SK-N-SH treated with all-trans-retinoic acid at 6 μM for 48 hours (cell line): ENCODE results near the gene ELFN1.

Source experiments
- ATAC-seq: fragments of 200-7000 bp; cut with Tn5 transposase; 3 replicates; pipeline ENCODE4 v1.9.1; 2020; ENCODE audit warnings: mild to moderate bottlenecking, moderate library complexity
- ARNTL ChIP-seq: fragments of 450-650 bp; formaldehyde crosslinking; IDR thresholded peaks from 2 replicates; pipeline ENCODE4 v1.5.0; 2020; ENCODE audit warnings: low read depth, mild to moderate bottlenecking, moderate library complexity, borderline replicate concordance
- CSDC2 ChIP-seq: fragments of 250-450 bp; sonication (Bioruptor Pico); IDR thresholded peaks from 2 replicates; pipeline ENCODE4 v1.5.0; 2020; ENCODE audit warnings: mild to moderate bottlenecking, moderate library complexity
- ESRRG ChIP-seq: fragments of 250-450 bp; sonication (Bioruptor Pico); IDR thresholded peaks from 2 replicates; pipeline ENCODE4 v1.6.1; 2021; ENCODE audit warnings: mild to moderate bottlenecking
- ISL1 ChIP-seq: fragments of 250-450 bp; sonication (Bioruptor Pico); IDR thresholded peaks from 2 replicates; pipeline ENCODE4 v2.1.2; 2022; ENCODE audit warnings: mild to moderate bottlenecking, moderate library complexity
- OSR1 ChIP-seq: fragments of 250-450 bp; sonication (Bioruptor Pico); IDR thresholded peaks from 2 replicates; pipeline ENCODE4 v1.8.0; 2022; ENCODE audit warnings: moderate library complexity, mild to moderate bottlenecking, inconsistent platforms
- RARB ChIP-seq: fragments of 250-450 bp; sonication (Bioruptor Pico); IDR thresholded peaks from 2 replicates; pipeline ENCODE4 v1.8.0; 2021; ENCODE audit warnings: mild to moderate bottlenecking, moderate library complexity
- SNAI2 ChIP-seq: fragments of 250-450 bp; sonication (Bioruptor Pico); IDR thresholded peaks from 2 replicates; pipeline ENCODE4 v1.5.0; 2020; ENCODE audit warnings: mild to moderate bottlenecking, moderate library complexity
- TCF4 ChIP-seq: fragments of 250-450 bp; sonication (Bioruptor Pico); IDR thresholded peaks from 2 replicates; pipeline ENCODE4 v1.8.0; 2021; ENCODE audit warnings: mild to moderate bottlenecking, moderate library complexity, borderline replicate concordance
- TOX ChIP-seq: fragments of 250-450 bp; sonication (Bioruptor Pico); IDR thresholded peaks from 2 replicates; pipeline ENCODE4 v1.8.0; 2021; ENCODE audit warnings: mild to moderate bottlenecking, moderate library complexity, borderline replicate concordance
- ZC3H10 ChIP-seq: fragments of 250-450 bp; sonication (Bioruptor Pico); IDR thresholded peaks from 2 replicates; pipeline ENCODE4 v1.5.1; 2021; ENCODE audit warnings: mild to moderate bottlenecking, moderate library complexity
- ZFP3 ChIP-seq: fragments of 250-450 bp; sonication (Bioruptor Pico); IDR thresholded peaks from 2 replicates; pipeline ENCODE4 v1.5.0; 2020; ENCODE audit warnings: mild to moderate bottlenecking, moderate library complexity
- ZFP30 ChIP-seq: fragments of 450-650 bp; formaldehyde crosslinking; IDR thresholded peaks from 2 replicates; pipeline ENCODE4 v1.5.0; 2022; ENCODE audit warnings: mild to moderate bottlenecking, moderate library complexity
- ZNF565 ChIP-seq: fragments of 450-650 bp; formaldehyde crosslinking; conservative IDR thresholded peaks from 2 replicates; pipeline ENCODE4 v1.5.0; 2020; ENCODE audit warnings: low read depth, mild to moderate bottlenecking, moderate library complexity
- ZNF70 ChIP-seq: fragments of 450-650 bp; formaldehyde crosslinking; IDR thresholded peaks from 2 replicates; pipeline ENCODE4 v1.5.0; 2020; ENCODE audit warnings: mild to moderate bottlenecking, moderate library complexity
- ZNF8 ChIP-seq: fragments of 450-650 bp; formaldehyde crosslinking; IDR thresholded peaks from 2 replicates; pipeline ENCODE4 v1.5.0; 2020; ENCODE audit warnings: mild to moderate bottlenecking, moderate library complexity
- TF ChIP-seq, protein P1 (sequence below): fragments of 250-450 bp; sonication (Bioruptor Pico); IDR thresholded peaks from 2 replicates; pipeline ENCODE4 v1.5.1; 2020; ENCODE audit warnings: low read depth, mild to moderate bottlenecking, moderate library complexity
- TF ChIP-seq, protein P2 (sequence below): fragments of 250-450 bp; sonication (Bioruptor Pico); IDR thresholded peaks from 2 replicates; pipeline ENCODE4 v1.8.0; 2020; ENCODE audit warnings: mild to moderate bottlenecking, moderate library complexity, borderline replicate concordance
- TF ChIP-seq, protein P3 (sequence below): fragments of 250-450 bp; sonication (Bioruptor Pico); IDR thresholded peaks from 2 replicates; pipeline ENCODE4 v1.5.1; 2021; ENCODE audit warnings: mild to moderate bottlenecking, moderate library complexity

The ELFN1 gene

DNA sequence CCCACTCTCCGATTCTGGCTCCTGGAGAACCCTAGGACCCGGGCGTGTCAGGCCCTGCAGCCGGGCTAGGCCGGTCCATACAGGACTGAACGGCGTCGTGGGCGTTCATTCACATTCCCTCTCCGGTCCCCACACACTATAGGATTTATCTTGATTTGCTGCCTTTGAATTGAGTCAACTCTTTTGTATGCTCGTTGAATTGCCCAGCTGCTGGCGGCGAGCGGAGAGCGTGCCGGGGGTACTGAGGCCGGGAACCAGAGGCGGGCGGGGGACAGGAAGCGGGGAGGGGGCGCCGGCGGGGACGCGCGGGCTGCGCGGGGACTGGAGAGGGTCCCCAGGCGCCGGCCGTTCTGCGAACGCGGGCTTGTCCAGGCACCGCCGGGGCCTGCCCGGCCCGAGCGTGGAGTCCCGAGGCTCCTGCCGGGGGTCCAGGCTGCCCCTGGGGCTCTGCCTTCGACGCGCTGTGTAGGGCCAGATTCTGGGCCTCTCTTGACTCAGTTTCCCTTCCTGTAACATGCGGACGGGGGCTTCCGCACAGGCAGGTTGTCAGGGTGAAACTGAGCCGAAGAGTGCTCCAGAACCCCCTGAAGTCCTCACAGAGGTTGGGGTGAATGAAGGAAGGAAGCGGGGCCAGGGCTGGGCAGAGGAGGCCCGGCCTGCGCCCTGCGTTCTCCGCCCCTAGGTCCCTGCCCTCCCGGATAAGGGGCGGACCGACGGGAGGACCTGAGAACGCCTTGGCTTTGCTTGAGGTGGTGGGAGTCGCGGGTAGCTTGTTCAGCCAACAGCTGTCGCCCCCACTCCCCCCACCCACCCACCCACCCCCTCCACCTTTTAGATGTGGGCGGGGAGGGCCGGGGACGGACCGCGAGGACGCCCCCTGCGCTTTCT is 769 bp upstream of the ELFN1 start:
- ATAC-seq = 0 out of 3 replicates have a peak, but pooled peaks have one; percentile 1
- TF ChIP-seq ZNF8 (CRISPR knock-in tag) (no peak), ZFP30 (CRISPR knock-in tag) (no peak), RARB (CRISPR knock-in tag) (no peak), CSDC2 (no peak), ISL1 (no peak), ZC3H10 (CRISPR knock-in tag) (no peak)
- TF ChIP-seq, all 23 proteins: peak for 0

DNA sequence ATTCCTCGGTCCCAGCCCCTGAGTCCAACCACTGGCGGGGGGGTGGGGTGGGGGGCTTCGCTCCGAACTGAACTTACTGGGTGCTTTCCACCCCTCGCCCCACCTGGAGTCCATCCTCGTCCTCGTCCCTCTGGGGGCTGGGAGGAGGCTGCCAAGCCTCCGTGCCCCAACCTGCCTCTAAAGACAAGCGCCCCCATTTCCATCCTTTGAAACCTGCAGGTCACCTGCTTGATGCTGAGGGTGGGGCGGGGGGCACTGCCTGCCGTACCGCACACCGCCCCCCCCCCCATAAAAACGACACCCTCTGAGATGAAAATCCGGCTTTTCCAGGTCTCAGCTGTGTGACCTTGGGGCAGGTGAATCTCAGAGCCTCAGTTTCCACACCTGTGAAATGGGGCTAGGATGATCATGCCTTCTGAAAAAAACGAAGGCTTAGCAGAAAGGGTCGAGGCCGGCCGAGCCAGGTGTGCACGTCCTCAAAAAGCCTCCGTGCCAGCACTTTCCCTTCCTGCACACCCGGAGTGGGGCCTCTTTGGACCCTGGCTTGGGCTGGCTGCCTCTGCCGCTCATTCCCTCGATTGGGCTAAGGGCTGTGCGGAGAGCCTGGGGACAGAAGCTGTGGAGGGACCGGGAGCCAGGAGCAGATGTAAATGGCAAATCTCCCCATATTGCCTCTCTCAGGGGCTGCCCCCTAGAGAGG is 967 bp downstream of the ELFN1 start:
- TF ChIP-seq, protein P1, sequence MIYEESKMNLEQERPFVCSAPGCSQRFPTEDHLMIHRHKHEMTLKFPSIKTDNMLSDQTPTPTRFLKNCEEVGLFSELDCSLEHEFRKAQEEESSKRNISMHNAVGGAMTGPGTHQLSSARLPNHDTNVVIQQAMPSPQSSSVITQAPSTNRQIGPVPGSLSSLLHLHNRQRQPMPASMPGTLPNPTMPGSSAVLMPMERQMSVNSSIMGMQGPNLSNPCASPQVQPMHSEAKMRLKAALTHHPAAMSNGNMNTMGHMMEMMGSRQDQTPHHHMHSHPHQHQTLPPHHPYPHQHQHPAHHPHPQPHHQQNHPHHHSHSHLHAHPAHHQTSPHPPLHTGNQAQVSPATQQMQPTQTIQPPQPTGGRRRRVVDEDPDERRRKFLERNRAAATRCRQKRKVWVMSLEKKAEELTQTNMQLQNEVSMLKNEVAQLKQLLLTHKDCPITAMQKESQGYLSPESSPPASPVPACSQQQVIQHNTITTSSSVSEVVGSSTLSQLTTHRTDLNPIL (CRISPR knock-in tag) = no peak
- TF ChIP-seq, protein P2, sequence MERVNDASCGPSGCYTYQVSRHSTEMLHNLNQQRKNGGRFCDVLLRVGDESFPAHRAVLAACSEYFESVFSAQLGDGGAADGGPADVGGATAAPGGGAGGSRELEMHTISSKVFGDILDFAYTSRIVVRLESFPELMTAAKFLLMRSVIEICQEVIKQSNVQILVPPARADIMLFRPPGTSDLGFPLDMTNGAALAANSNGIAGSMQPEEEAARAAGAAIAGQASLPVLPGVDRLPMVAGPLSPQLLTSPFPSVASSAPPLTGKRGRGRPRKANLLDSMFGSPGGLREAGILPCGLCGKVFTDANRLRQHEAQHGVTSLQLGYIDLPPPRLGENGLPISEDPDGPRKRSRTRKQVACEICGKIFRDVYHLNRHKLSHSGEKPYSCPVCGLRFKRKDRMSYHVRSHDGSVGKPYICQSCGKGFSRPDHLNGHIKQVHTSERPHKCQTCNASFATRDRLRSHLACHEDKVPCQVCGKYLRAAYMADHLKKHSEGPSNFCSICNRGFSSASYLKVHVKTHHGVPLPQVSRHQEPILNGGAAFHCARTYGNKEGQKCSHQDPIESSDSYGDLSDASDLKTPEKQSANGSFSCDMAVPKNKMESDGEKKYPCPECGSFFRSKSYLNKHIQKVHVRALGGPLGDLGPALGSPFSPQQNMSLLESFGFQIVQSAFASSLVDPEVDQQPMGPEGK (CRISPR knock-in tag) = no peak
- no peak for TF ChIP-seq TCF4 (CRISPR knock-in tag)
- no peak for TF ChIP-seq ZC3H10 (CRISPR knock-in tag)
- TF ChIP-seq ZFP30 (CRISPR knock-in tag) = no peak
- TF ChIP-seq, all 23 proteins: peak for 0
- ATAC-seq = no peak

DNA sequence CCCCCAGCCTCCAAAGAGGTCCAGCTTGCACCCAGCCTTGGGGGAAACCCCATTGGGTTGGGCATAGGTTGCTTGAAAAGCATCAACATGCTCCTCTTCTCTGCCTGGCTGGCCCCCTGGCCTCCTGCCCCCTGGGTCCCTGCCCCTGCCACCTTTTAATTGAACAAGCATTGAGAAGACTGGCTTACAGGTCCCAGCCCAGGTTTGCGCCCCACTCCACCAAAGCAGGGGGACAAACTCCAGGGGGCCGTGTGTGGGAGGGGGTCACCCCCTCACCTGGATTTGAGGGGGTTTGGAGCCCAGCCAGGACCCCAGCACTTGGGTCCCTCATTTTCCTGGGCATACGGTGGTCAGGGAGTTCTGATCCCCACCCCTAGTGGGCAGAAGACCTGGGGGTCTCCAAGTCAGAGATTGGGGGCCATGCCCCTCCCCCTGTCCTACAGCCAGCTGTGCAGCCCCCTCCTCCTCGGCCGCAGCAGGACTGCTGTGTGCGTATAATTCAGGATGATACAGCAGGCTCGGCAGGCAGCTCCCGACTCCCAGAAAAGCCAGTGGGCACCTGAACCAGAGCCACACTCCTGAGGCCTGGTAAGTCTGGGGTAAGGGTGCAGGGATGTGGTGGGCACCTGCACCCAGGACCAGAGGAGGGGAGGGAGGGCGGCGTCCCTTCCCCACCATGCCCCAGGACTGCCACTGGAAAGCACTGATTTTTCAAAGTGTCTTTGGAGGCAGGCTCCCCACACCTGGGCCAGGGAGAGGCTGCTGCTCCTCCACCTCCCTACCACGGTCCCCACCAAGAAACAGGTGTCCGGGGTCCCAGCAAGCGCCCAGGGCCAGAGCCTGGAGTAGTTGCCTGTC is 1.7 kb downstream of the ELFN1 start:
- no peak for TF ChIP-seq ARNTL (CRISPR knock-in tag)
- TF ChIP-seq, protein P2 (CRISPR knock-in tag) = no peak
- no peak for TF ChIP-seq ZFP3 (CRISPR knock-in tag)
- no peak for TF ChIP-seq RARB (CRISPR knock-in tag)
- no peak for TF ChIP-seq ZNF8 (CRISPR knock-in tag)
- no peak for TF ChIP-seq TOX (CRISPR knock-in tag)
- TF ChIP-seq SNAI2 (CRISPR knock-in tag) = no peak
- no peak for TF ChIP-seq ZNF565 (CRISPR knock-in tag)
- ATAC-seq = no peak

DNA sequence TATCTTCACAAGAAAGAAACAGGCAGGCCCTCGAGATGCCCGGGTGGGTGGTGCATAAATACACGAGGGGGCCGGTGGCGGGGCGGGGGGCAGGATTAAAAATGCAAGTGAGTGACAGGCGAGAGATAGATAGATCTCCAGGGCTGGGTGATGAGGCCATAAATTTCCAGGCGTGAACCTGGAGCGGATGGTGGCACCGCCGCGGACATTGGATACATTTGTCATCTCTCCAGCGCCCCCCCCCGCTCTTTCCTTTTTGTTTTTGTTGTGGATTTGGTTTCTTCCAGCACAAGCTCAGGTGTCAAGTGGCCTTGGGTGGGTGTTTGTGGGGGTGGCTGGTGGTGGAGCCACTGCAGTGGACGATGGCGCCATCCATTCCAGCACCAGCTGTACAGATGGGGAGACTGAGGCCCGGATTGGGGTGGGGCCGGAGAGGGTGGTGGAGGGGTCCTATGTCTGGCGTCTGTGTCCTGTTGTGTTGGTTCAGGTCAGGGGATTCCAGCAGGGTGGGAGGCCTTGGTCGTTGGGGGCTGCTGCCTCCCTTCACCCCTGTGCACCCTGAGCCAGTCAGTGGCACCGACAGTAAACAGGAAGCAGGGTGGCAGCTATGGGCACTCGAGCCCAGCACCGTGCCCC is 2.9 kb downstream of the ELFN1 start:
- ATAC-seq = no peak
- no peak for TF ChIP-seq ARNTL (CRISPR knock-in tag)
- no peak for TF ChIP-seq ZNF70 (CRISPR knock-in tag)
- no peak for TF ChIP-seq ZFP30 (CRISPR knock-in tag)
- no peak for TF ChIP-seq RARB (CRISPR knock-in tag)
- TF ChIP-seq TOX (CRISPR knock-in tag) = no peak
- no peak for TF ChIP-seq OSR1 (CRISPR knock-in tag)
- TF ChIP-seq ESRRG (CRISPR knock-in tag) = no peak
- TF ChIP-seq, protein P3, sequence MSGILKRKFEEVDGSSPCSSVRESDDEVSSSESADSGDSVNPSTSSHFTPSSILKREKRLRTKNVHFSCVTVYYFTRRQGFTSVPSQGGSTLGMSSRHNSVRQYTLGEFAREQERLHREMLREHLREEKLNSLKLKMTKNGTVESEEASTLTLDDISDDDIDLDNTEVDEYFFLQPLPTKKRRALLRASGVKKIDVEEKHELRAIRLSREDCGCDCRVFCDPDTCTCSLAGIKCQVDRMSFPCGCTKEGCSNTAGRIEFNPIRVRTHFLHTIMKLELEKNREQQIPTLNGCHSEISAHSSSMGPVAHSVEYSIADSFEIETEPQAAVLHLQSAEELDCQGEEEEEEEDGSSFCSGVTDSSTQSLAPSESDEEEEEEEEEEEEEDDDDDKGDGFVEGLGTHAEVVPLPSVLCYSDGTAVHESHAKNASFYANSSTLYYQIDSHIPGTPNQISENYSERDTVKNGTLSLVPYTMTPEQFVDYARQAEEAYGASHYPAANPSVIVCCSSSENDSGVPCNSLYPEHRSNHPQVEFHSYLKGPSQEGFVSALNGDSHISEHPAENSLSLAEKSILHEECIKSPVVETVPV (CRISPR knock-in tag) = no peak
